GM12872 (cell line): ENCODE measurements around the gene SETD4.

Experiments used
- CTCF ChIP-seq: IDR thresholded peaks from 3 replicates; pipeline ENCODE4 v1.5.1; 2011; ENCODE audit warnings: low read depth, mild to moderate bottlenecking, low read length, moderate library complexity; ENCODE audit not compliant: insufficient read depth

SETD4 gene

GRCh38 chr21:36065497-36066036, 5.2 kb upstream of the SETD4 start:
- no peak for TF ChIP-seq CTCF

DNA sequence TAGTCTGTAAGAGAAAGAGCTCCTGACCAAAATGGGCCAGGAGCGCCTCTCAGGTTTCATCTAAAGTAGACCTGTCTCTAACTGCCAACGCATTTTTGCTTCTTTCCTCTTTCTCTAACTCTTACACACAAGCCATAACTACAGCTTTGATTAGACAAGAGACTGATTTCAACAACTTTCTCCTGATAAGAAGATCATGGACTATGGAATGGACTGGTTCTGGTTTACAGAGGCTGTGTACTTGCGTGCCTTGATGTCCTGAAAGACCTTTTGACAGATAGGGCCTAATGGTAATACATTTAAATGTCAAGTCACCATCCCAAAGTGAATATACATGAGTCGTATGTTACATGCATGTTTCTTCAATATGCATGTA, 3.7 kb upstream of the SETD4 start:
- no peak for TF ChIP-seq CTCF

- TF ChIP-seq CTCF: no peak
Observed at GRCh38 chr21:36063375-36064084, 3.2 kb upstream of the SETD4 start.

- TF ChIP-seq CTCF: no peak
Observed at GRCh38 chr21:36061445-36061844, 1.1 kb upstream of the SETD4 start.

GRCh38 chr21:36059823-36060158, 535 bp downstream of the SETD4 start:
- TF ChIP-seq CTCF: no peak

DNA sequence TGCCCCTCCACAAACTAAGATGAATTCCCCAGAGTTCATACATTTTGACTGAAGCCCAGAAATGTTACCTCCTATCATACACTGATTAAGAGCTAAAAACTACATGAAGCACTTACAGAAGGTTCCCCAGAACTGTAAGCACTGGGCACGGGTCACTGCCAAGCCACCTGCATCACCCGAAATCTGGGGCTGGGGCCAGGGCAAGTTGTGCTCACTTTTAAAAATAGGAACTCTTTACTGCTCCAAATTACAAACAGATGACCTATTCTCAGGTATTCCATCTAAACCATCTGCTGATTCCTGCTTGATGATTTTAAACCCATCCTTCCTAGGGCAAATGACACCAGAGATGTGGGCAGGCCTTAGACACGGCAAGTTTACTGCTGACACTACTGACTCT, 4.8 kb downstream of the SETD4 start:
- TF ChIP-seq CTCF: no peak

- TF ChIP-seq CTCF: no peak
Observed at GRCh38 chr21:36053715-36054062, 6.6 kb downstream of the SETD4 start.
